Small intestine (tissue), 16 donors: ENCODE results near the gene NDRG4. TPM values are rescaled to one million over a fixed set of nuclear protein-coding genes. Genes with fewer than 3 reads are reported as not detected.
A peak's percentile ranks its signal among the peaks of the same experiment; 100 is the strongest.

Source experiments
- DNase-seq, 2 donors: peaks; one replicate each; pipeline versions ENCODE4 v3.0.0 to v3.0.0-alpha.2; 2013
- FAIRE-seq: peaks from 2 replicates; lab custom pipeline; 2012; peaks lifted over from hg19 to GRCh38; lab: Jason Lieb, UNC
- H3K27ac ChIP-seq, 3 donors: one replicate each; pipeline ENCODE4 v1.5.1; 2013; ENCODE audit warnings: low read length in 2 of 3, mild to moderate bottlenecking in 2 of 3, control low read depth in 1 of 3, inconsistent platforms in 1 of 3, low read depth in 1 of 3, moderate library complexity in 1 of 3
- H3K27me3 ChIP-seq, 3 donors: one replicate each; pipeline ENCODE4 v1.6.1; 2013; ENCODE audit warnings: low read length in 3 of 3, inconsistent platforms in 1 of 3; ENCODE audit not compliant: control insufficient read depth in 3 of 3, insufficient read depth in 3 of 3
- H3K36me3 ChIP-seq, 3 donors: one replicate each; pipeline ENCODE4 v1.6.1; 2013; ENCODE audit warnings: low read length in 3 of 3, inconsistent platforms in 1 of 3, low read depth in 1 of 3, mild to moderate bottlenecking in 1 of 3, moderate library complexity in 1 of 3; ENCODE audit not compliant: control insufficient read depth in 3 of 3, insufficient read depth in 2 of 3
- H3K4me1 ChIP-seq, 3 donors: one replicate each; pipeline ENCODE4 v1.6.1; 2013; ENCODE audit warnings: low read length in 2 of 3, inconsistent platforms in 1 of 3, low read depth in 1 of 3, mild to moderate bottlenecking in 1 of 3, moderate library complexity in 1 of 3; ENCODE audit not compliant: control insufficient read depth in 3 of 3, insufficient read depth in 2 of 3
- H3K4me3 ChIP-seq, 3 donors: one replicate each; pipeline ENCODE4 v1.5.1; 2013; ENCODE audit warnings: low read length in 3 of 3, control low read depth in 1 of 3, inconsistent platforms in 1 of 3, low read depth in 1 of 3, mild to moderate bottlenecking in 1 of 3, moderate library complexity in 1 of 3
- H3K9me3 ChIP-seq, 2 donors: one replicate each; pipeline ENCODE4 v1.6.1; 2013; ENCODE audit warnings: low read depth in 1 of 2, low read length in 1 of 2; ENCODE audit not compliant: control insufficient read depth in 2 of 2, insufficient read depth in 1 of 2
- WGBS, 3 donors: extraction: QIAGEN DNeasy Blood & Tissue Kit; methylation state at CpG; one replicate each; pipeline ENCODE4 v1.1.7; 2013; 5-methylcytosine and 5-hydroxymethylcytosine counted together
- long read RNA-seq, 10 donors: transcript quantifications; one replicate each; lab custom pipeline, GENCODE V29; 2026
- polyA plus RNA-seq, 4 donors: library from polyadenylated mRNA; stranded (reverse) in 3 of 4; unstranded in 1 of 4; fragments of 200-250 nt in 3 of 4; fragments of 120-200 nt in 1 of 4; gene quantifications; one replicate each; pipeline versions ENCODE4 v1.2.1 to v1.2.3, GENCODE V29; 2013
- donor health status: healthy with polysubstance abuse.
- donor health status: control.
- donor health status: control.
- donor health status: Bipolar disorder and iron deficiency.
- donor health status: healthy.

Gene NDRG4
- 10 to 100 TPM in 1 of 4 donors, 1 to 10 TPM in 2, under 1 TPM in 1; 0.67 to 19.3 (median 6.0) TPM for polyA plus RNA-seq
- long read RNA-seq, donor 1, result 0 reads
- long read RNA-seq, donor 2, transcript NDRG4-219 (1 exons, 2,700 nt), result major isoform, 5 of 5 reads
- long read RNA-seq, donor 2, partial matches to known transcripts, result 0 of 5 reads
- long read RNA-seq, donor 2, other reads (novel, unspliced or antisense), result 0 of 5 reads
- long read RNA-seq, donor 3, transcript NDRG4-219 (1 exons, 2,700 nt), result major isoform, 8 of 9 reads
- long read RNA-seq, donor 3, partial matches to known transcripts, result 0 of 9 reads
- long read RNA-seq, donor 3, other reads (novel, unspliced or antisense), result 0 of 9 reads
- long read RNA-seq, donor 4, result 0 reads
- long read RNA-seq, donor 5, partial matches to known transcripts, result 0 of 2 reads
- long read RNA-seq, donor 5, other reads (novel, unspliced or antisense), result 0 of 2 reads
- long read RNA-seq, donor 6, partial matches to known transcripts, result 0 of 2 reads
- long read RNA-seq, donor 6, other reads (novel, unspliced or antisense), result 0 of 2 reads
- long read RNA-seq, donor 7, transcript NDRG4-219 (1 exons, 2,700 nt), result major isoform, 89 of 133 reads
- long read RNA-seq, donor 7, transcript NDRG4-204 (16 exons, 3,626 nt), result minor isoform, 12 of 133 reads
- long read RNA-seq, donor 7, transcript NDRG4-201 (16 exons, 3,324 nt), result minor isoform, 30 of 133 reads
- long read RNA-seq, donor 7, partial matches to known transcripts, result 0 of 133 reads
- long read RNA-seq, donor 7, other reads (novel, unspliced or antisense), result 0 of 133 reads
- long read RNA-seq, donor 8, partial matches to known transcripts, result 0 of 2 reads
- long read RNA-seq, donor 8, other reads (novel, unspliced or antisense), result 0 of 2 reads
- long read RNA-seq, donor 9, partial matches to known transcripts, result 0 of 1 reads
- long read RNA-seq, donor 9, other reads (novel, unspliced or antisense), result 0 of 1 reads
- long read RNA-seq, donor 10, transcript NDRG4-219 (1 exons, 2,700 nt), result major isoform, 12 of 17 reads
- long read RNA-seq, donor 10, partial matches to known transcripts, result 0 of 17 reads
- long read RNA-seq, donor 10, other reads (novel, unspliced or antisense), result 0 of 17 reads

DNA sequence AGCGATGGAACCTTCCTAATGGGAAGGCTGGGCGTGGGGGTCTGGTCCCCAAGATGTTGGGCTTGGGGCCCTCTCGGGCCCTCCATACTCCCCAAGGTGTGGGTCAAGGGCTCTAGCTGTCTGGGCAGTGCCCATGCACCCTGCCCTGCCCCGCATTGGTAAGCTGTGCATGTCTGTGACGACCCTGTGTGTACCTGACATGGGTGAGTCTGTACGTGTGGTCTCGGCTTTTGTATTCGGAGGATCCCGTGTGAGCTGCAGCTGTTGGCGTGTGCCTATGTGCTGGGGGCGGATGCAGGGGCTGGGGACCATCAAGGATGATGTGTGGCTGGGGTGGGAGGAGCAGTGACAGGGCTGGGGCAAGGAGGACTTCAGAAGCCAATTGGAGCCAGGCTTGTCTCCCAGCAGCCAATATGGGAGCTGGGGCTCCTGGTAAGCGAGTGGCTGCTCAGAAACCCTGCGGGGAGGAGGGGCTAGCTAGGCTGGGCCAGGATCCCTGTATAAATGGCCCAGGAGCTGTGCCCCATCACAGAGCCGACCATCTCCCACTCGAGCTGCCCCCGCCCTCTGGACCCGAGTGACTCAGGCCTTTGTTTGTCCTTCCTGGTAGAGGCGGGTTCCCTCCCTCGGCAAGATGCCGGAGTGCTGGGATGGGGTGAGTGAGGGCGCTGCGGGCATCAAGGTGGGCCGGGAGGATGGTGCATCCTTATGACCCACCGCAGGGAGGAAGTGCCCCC, at the start of gene NDRG4:
TSS of gene NDRG4 (plus strand) at position 529 of the 737 bp plus-strand sequence. CDS start at position 635, 106 bp downstream.
- FAIRE-seq (no peak), DNase-seq (peak; percentile 47 to 56)
- Histone ChIP-seq H3K27me3 (peaks cover 0 to 46% (median 4%) of the 10 kb centered on the region in 3 donors), H3K36me3 (no peaks in the 10 kb centered on the region), H3K4me1 (peaks cover 0 to 26% (median 0%) of the 10 kb centered on the region in 3 donors), H3K27ac (peak within 1 kb of the TSS in 1 of 3 donors; percentile 28), H3K4me3 (peak within 1 kb of the TSS in 2 of 3 donors; percentile 33 to 39), H3K9me3 (no peaks in the 10 kb centered on the region)
- 22 to 28% (median 24%) methylated on average over 23 to 24 of the region's 24 CpGs for WGBS, 3 donors

GRCh38 chr16:58450590-58450989, 49.4 kb upstream of the NDRG4 start:
- Histone ChIP-seq H3K4me1 (no peaks in the 10 kb centered on the region), H3K27me3 (peaks cover 0 to under 1% (median 0%) of the 10 kb centered on the region in 3 donors), H3K36me3 (no peaks in the 10 kb centered on the region), H3K4me3 (no peak overlapping the region), H3K9me3 (no peaks in the 10 kb centered on the region), H3K27ac (no peak overlapping the region)
- FAIRE-seq, result no peak
- 79 to 81% (median 80%) methylated on average over 7 of the region's 7 CpGs for WGBS, 3 donors
- no peak for DNase-seq

DNA sequence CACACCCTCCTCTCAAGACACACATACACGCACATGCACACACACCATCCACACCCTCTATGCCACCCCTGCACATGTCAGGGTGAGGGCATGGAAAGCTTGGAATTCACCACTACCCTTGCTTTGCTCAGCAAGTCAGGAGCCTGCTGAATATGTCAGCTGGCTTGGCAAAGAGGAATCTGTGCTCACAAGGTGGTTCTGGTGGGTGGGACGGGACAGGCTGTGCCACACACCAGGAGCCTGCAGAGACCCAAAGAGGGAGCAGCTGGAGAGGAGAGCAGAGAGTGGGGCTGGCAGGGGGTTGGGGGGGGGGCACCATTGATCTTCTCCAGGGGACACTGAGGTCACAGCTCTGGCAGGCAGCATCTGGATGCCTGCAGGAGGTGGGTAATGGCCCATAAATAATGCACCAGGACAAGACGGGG, 48.7 kb upstream of the NDRG4 start:
- 78 to 83% (median 80%) methylated on average over 3 of the region's 3 CpGs for WGBS, 3 donors
- FAIRE-seq, result no peak
- H3K9me3 ChIP-seq, result no peaks in the 10 kb centered on the region

GRCh38 chr16:58451945-58452401, 48.0 kb upstream of the NDRG4 start:
- Histone ChIP-seq H3K4me3 (no peak overlapping the region), H3K4me1 (no peaks in the 10 kb centered on the region), H3K27ac (no peak overlapping the region), H3K27me3 (peaks cover 0 to 9% (median 0%) of the 10 kb centered on the region in 3 donors), H3K36me3 (no peaks in the 10 kb centered on the region), H3K9me3 (no peaks in the 10 kb centered on the region)
- FAIRE-seq (no peak), DNase-seq (no peak)
- WGBS, 3 donors, result 75 to 96% (median 82%) methylated on average over 1 of the region's 1 CpG

More for the DNA sequence above, 48.7 kb upstream of the NDRG4 start:
- Histone ChIP-seq H3K4me3 (no peak overlapping the region), H3K36me3 (no peaks in the 10 kb centered on the region), H3K27me3 (peaks cover 0 to 7% (median 0%) of the 10 kb centered on the region in 3 donors), H3K27ac (no peak overlapping the region), H3K4me1 (no peaks in the 10 kb centered on the region)
- no peak for DNase-seq

GRCh38 chr16:58452640-58453039, 47.3 kb upstream of the NDRG4 start:
- no peak for DNase-seq
- H3K27ac ChIP-seq, result no peak overlapping the region
- H3K4me1 ChIP-seq, result no peaks in the 10 kb centered on the region
- H3K27me3 ChIP-seq, result peaks cover 0 to 9% (median 0%) of the 10 kb centered on the region in 3 donors
- H3K9me3 ChIP-seq, result no peaks in the 10 kb centered on the region
- no peaks in the 10 kb centered on the region for H3K36me3 ChIP-seq
- H3K4me3 ChIP-seq, result no peak overlapping the region
- WGBS, 3 donors, result 83 to 91% (median 83%) methylated on average over 3 of the region's 3 CpGs
- FAIRE-seq, result no peak

DNA sequence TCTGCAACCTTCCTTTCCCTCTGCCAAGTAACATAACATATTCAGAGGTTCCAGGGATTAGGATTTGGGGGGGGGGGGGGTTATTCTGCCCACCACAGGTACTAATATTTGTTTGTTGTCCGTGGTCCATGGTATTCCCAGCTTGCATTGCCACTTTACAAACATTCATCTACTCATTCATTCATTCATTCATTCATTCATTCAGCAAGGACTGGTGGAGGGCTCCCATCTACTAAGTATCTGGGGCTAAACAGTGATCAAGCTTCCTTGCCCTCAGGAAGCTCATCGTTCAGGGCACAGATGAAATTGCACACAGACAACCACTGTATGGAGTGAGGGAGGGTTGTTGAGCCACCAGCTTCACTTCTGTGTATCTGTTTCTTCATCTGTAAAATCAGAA, 45.8 kb upstream of the NDRG4 start:
- H3K27me3 ChIP-seq, result peaks cover 0 to 9% (median 0%) of the 10 kb centered on the region in 3 donors
- WGBS, 3 donors, result 75 to 87% (median 84%) methylated on average over 2 of the region's 2 CpGs
- no peaks in the 10 kb centered on the region for H3K4me1 ChIP-seq
- H3K27ac ChIP-seq, result no peak overlapping the region
- H3K36me3 ChIP-seq, result no peaks in the 10 kb centered on the region
- FAIRE-seq (no peak), DNase-seq (no peak)
- H3K4me3 ChIP-seq, result no peak overlapping the region
- no peaks in the 10 kb centered on the region for H3K9me3 ChIP-seq

DNA sequence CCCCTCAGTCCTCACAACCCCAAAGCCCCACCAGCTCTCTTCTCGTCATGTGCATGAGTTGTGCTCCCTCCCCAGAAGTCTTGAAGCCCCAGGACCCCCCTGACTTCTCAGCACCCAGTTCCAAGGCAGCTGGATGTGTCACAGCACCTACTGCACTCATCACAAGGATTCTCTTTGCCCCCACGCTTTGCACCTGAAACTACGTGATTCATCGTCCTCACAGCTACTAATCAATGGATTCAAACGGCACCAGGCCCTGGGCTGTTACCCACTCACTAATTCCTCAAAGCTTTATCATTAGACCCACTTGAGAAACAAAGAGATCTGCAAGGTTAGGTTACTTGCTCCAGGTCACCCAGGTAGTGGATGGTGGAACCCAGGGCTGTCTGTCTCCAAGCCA, 45.1 kb upstream of the NDRG4 start:
- no peaks in the 10 kb centered on the region for H3K36me3 ChIP-seq
- FAIRE-seq (no peak), DNase-seq (no peak)
- H3K9me3 ChIP-seq, result no peaks in the 10 kb centered on the region
- no peak overlapping the region for H3K27ac ChIP-seq
- 64 to 79% (median 76%) methylated on average over 5 of the region's 5 CpGs for WGBS, 3 donors
- no peaks in the 10 kb centered on the region for H3K4me1 ChIP-seq
- H3K27me3 ChIP-seq, result peaks cover 0 to 9% (median 0%) of the 10 kb centered on the region in 3 donors
- H3K4me3 ChIP-seq, result no peak overlapping the region
